H1 (cell line): ENCODE data around the gene TPRKB.

Experiments used
- BRCA1 ChIP-seq: IDR thresholded peaks from 2 replicates; pipeline ENCODE4 v1.6.1; 2012; ENCODE audit warnings: low read depth, low read length, improper control_type of control experiment
- CBX5 ChIP-seq: fragments of 300-800, 300-1000 bp; sonication (generic); IDR thresholded peaks from 2 replicates; pipeline ENCODE4 v1.7.1; 2016; ENCODE audit warnings: antibody characterized with exemption, low read length, low read depth
- CEBPB ChIP-seq: IDR thresholded peaks from 2 replicates; pipeline ENCODE4 v1.6.1; 2012; ENCODE audit warnings: low read depth, low read length
- CHD2 ChIP-seq: IDR thresholded peaks from 2 replicates; pipeline ENCODE4 v1.6.1; 2012; ENCODE audit warnings: low read length, improper control_type of control experiment
- CTCF ChIP-seq, 3 experiments: IDR thresholded peaks; 1 replicate in 2 of 3; 2 replicates in 1 of 3; pipeline versions ENCODE4 v1.5.1 to v1.6.1; 2011; ENCODE audit warnings: low read length in 3 of 3, mild to moderate bottlenecking in 3 of 3, inconsistent platforms in 2 of 3, low read depth in 1 of 3, moderate library complexity in 1 of 3; ENCODE audit not compliant: insufficient read depth in 1 of 3; ENCODE audit errors: control extremely low read depth in 1 of 3
- GABPA ChIP-seq: IDR thresholded peaks from 2 replicates; pipeline ENCODE4 v1.6.1; 2011; ENCODE audit warnings: mild to moderate bottlenecking, low read length, moderate library complexity, borderline replicate concordance; ENCODE audit not compliant: insufficient read depth
- MAX ChIP-seq: IDR thresholded peaks from 2 replicates; pipeline ENCODE4 v1.6.1; 2012; ENCODE audit warnings: inconsistent platforms
- POLR2A ChIP-seq, 2 experiments: IDR thresholded peaks; 1 replicate in 1 of 2; 2 replicates in 1 of 2; pipeline ENCODE4 v1.6.1; 2011; ENCODE audit warnings: low read depth in 2 of 2, low read length in 2 of 2, mild to moderate bottlenecking in 2 of 2; ENCODE audit errors: control extremely low read depth in 1 of 2
- POLR2AphosphoS5 ChIP-seq: IDR thresholded peaks from 2 replicates; pipeline ENCODE4 v1.6.1; 2011; ENCODE audit warnings: low read depth, low read length
- POU5F1 ChIP-seq: IDR thresholded peaks from 2 replicates; pipeline ENCODE4 v1.6.1; 2011; ENCODE audit warnings: low read depth, mild to moderate bottlenecking, low read length, moderate library complexity
- SIN3A ChIP-seq, 2 experiments: IDR thresholded peaks in 1 of 2; conservative IDR thresholded peaks in 1 of 2; 2 replicates each; pipeline ENCODE4 v1.6.1; 2011 to 2012; ENCODE audit warnings: low read length in 2 of 2, improper control_type of control experiment in 1 of 2, low read depth in 1 of 2, mild to moderate bottlenecking in 1 of 2
- SP1 ChIP-seq: IDR thresholded peaks from 2 replicates; pipeline ENCODE4 v1.6.1; 2011; ENCODE audit warnings: low read depth, low read length
- TAF1 ChIP-seq: IDR thresholded peaks from 2 replicates; pipeline ENCODE4 v1.6.1; 2011; ENCODE audit warnings: mild to moderate bottlenecking, low read depth, low read length
- ZNF274 ChIP-seq: IDR thresholded peaks from 2 replicates; pipeline ENCODE4 v1.7.0; 2012; ENCODE audit warnings: low read length, borderline replicate concordance; ENCODE audit errors: extremely low read depth

- TF ChIP-seq CEBPB (no peak), CTCF (IDR thresholded peaks at IDR 0.05; ENCODE audit: control extremely low read depth in 1 of 3, insufficient read depth in 1 of 3, low read depth in 1 of 3, low read length in 3 of 3) (no peak), SIN3A (conservative IDR thresholded peaks at IDR 0.05 in 1 of 2, IDR thresholded peaks at IDR 0.05 in 1 of 2; ENCODE audit: low read depth in 1 of 2, low read length in 2 of 2) (no peak), TAF1 (no peak), POLR2A (IDR thresholded peaks at IDR 0.05; ENCODE audit: control extremely low read depth in 1 of 2, low read depth in 2 of 2, low read length in 2 of 2) (no peak), ZNF274 (no peak), POLR2AphosphoS5 (no peak), MAX (no peak), GABPA (no peak), CBX5 (no peak), POU5F1 (no peak), CHD2 (no peak), BRCA1 (no peak), SP1 (no peak)
Measured at GRCh38 chr2:73707058-73707457, 30.1 kb downstream of the TPRKB start.
